ENCODE measurements around the gene CAMTA2. TPM values are rescaled to one million over a fixed set of nuclear protein-coding genes. Genes with fewer than 3 reads are reported as not detected.

CAMTA2 gene
- total RNA-seq, 1 donor from 2014 or later, result 90.2 TPM

GRCh38 chr17:4945944-4946280, 41.6 kb downstream of the CAMTA2 start:
- peaks cover 68% of the 10 kb centered on the region for H3K4me1 Mint-ChIP-seq (ENCODE audit: low read depth)
- DNase-seq (ENCODE audit: low spot score), result no peak
- peaks cover 25% of the 10 kb centered on the region for H3K36me3 Mint-ChIP-seq (ENCODE audit: low read depth)
- no peaks in the 10 kb centered on the region for H3K27me3 Mint-ChIP-seq (ENCODE audit: low read depth)
- H3K4me3 Mint-ChIP-seq (ENCODE audit: unreplicated experiment), result peak overlapping the region; percentile 96
- TF ChIP-seq CTCF (IDR thresholded peaks at IDR 0.05), result no peak
- H3K27ac Mint-ChIP-seq (ENCODE audit: unreplicated experiment), result peak overlapping the region; percentile 94
- no peaks in the 10 kb centered on the region for H3K9me3 Mint-ChIP-seq (ENCODE audit: low read depth)

GRCh38 chr17:4945176-4945943, 42.1 kb downstream of the CAMTA2 start:
- Mint-ChIP-seq H3K4me1 (ENCODE audit: low read depth) (peaks cover 65% of the 10 kb centered on the region), H3K9me3 (ENCODE audit: low read depth) (no peaks in the 10 kb centered on the region), H3K27ac (ENCODE audit: unreplicated experiment) (peak overlapping the region; percentile 94), H3K36me3 (ENCODE audit: low read depth) (peaks cover 25% of the 10 kb centered on the region), H3K4me3 (ENCODE audit: unreplicated experiment) (peak overlapping the region; percentile 96), H3K27me3 (ENCODE audit: low read depth) (no peaks in the 10 kb centered on the region)
- DNase-seq (ENCODE audit: low spot score), result no peak
- TF ChIP-seq CTCF (IDR thresholded peaks at IDR 0.05), result no peak

GRCh38 chr17:4944554-4945175, 42.8 kb downstream of the CAMTA2 start:
- H3K27me3 Mint-ChIP-seq (ENCODE audit: low read depth), result no peaks in the 10 kb centered on the region
- TF ChIP-seq CTCF (IDR thresholded peaks at IDR 0.05), result no peak
- peak overlapping the region; percentile 96 for H3K4me3 Mint-ChIP-seq (ENCODE audit: unreplicated experiment)
- no peak for DNase-seq (ENCODE audit: low spot score)
- no peaks in the 10 kb centered on the region for H3K9me3 Mint-ChIP-seq (ENCODE audit: low read depth)
- H3K27ac Mint-ChIP-seq (ENCODE audit: unreplicated experiment), result peak overlapping the region; percentile 94
- H3K36me3 Mint-ChIP-seq (ENCODE audit: low read depth), result peaks cover 25% of the 10 kb centered on the region
- peaks cover 62% of the 10 kb centered on the region for H3K4me1 Mint-ChIP-seq (ENCODE audit: low read depth)

DNA sequence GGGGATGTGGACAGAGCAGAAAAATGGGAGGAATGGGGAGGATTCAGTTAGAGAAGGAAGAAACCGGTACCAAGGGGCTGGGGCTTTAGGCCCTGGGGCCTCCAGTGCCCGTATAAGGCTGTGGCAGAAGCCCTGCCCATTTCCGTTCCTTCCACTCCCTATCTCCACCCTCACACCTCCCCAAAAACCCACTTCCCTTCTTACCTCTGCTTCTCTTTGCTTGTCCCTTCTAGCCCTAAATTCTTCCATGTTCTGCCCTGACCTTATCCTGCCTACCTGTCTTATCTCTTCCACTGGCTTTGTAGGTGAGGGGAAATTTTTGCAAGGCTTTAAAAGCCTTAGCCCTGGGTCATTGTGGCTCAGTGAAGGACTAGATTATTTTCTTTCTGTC, 43.3 kb downstream of the CAMTA2 start:
- Mint-ChIP-seq H3K27ac (ENCODE audit: unreplicated experiment) (peak overlapping the region; percentile 94), H3K4me3 (ENCODE audit: unreplicated experiment) (peak overlapping the region; percentile 4), H3K36me3 (ENCODE audit: low read depth) (peaks cover 25% of the 10 kb centered on the region), H3K9me3 (ENCODE audit: low read depth) (no peaks in the 10 kb centered on the region), H3K4me1 (ENCODE audit: low read depth) (peaks cover 65% of the 10 kb centered on the region), H3K27me3 (ENCODE audit: low read depth) (no peaks in the 10 kb centered on the region)
- no peak for DNase-seq (ENCODE audit: low spot score)
- no peak for TF ChIP-seq CTCF (IDR thresholded peaks at IDR 0.05)

DNA sequence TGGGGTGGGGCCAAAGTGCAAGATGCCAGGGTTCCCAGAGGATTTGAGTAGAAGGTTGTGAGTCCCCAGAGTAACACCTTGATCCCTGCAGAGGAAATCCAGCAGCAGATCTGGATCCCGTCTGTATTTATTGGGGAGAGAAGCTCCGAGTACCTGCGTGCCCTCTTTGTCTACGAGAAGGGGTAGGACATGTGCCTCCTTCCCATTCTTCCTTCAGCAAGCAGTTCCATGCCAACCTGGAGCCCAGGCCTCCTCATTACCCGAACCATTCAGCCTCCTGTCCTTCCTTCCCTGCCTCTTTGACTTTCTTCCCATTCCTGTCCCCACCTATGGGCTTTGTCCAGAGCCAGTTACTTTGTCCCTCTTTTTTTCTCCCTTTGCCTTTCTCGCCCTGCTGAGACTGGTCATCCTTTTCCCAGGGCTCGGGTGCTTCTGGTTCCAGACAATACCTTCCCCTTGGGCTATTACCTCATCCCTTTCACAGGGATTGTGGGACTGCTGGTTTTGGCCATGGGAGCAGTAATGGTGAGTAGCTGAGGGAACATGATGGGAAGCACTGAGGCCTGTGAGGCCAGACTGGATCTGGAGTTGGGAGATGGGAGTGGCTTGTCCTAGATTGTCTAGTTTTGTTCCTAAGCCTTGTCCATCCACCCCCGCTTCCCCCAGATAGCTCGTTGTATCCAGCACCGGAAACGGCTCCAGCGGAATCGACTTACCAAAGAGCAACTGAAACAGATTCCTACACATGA, 44.5 kb downstream of the CAMTA2 start:
- no peak for TF ChIP-seq CTCF (IDR thresholded peaks at IDR 0.05)
- Mint-ChIP-seq H3K36me3 (ENCODE audit: low read depth) (peaks cover 25% of the 10 kb centered on the region), H3K4me1 (ENCODE audit: low read depth) (peaks cover 73% of the 10 kb centered on the region)

More for the DNA sequence above, 44.5 kb downstream of the CAMTA2 start:
- Mint-ChIP-seq H3K4me3 (ENCODE audit: unreplicated experiment) (no peak overlapping the region), H3K27me3 (ENCODE audit: low read depth) (no peaks in the 10 kb centered on the region), H3K27ac (ENCODE audit: unreplicated experiment) (peak overlapping the region; percentile 94), H3K9me3 (ENCODE audit: low read depth) (no peaks in the 10 kb centered on the region)
- DNase-seq (ENCODE audit: low spot score), result no peak

All from chondrocyte (in vitro differentiated cells).